Left lung (tissue), 10 donors: ENCODE data around the gene FAM168A. TPM values are rescaled to one million over a fixed set of nuclear protein-coding genes. Genes with fewer than 3 reads are reported as not detected.

Experiments
- ATAC-seq: fragments of 200-7000 bp; cut with Tn5 transposase; one replicate; pipeline ENCODE4 v1.9.1; 2020; ENCODE audit warnings: moderate library complexity
- DNase-seq, 4 donors: peaks; one replicate each; pipeline ENCODE4 v3.0.0-alpha.2; 2013 to 2020
- H3K27ac ChIP-seq, 2 donors: fragments of 200-600 bp; sonication (generic) in 1 of 2; one replicate each; pipeline versions ENCODE4 v1.5.0 to v1.8.0; 2020 to 2021
- H3K27me3 ChIP-seq, 2 donors: fragments of 200-600 bp; sonication (generic) in 1 of 2; one replicate each; pipeline versions ENCODE4 v1.5.0 to v1.8.0; 2020 to 2021
- H3K36me3 ChIP-seq, 2 donors: fragments of 200-600 bp; sonication (generic) in 1 of 2; one replicate each; pipeline versions ENCODE4 v1.5.0 to v1.8.0; 2020 to 2021
- H3K4me1 ChIP-seq, 2 donors: fragments of 200-600 bp; one replicate each; pipeline ENCODE4 v1.8.0; 2021
- H3K4me3 ChIP-seq, 2 donors: fragments of 200-600 bp; sonication (generic) in 1 of 2; one replicate each; pipeline versions ENCODE4 v1.5.0 to v1.8.0; 2020 to 2021; ENCODE audit warnings: mild to moderate bottlenecking in 1 of 2
- H3K9me3 ChIP-seq, 2 donors: fragments of 200-600 bp; sonication (generic) in 1 of 2; one replicate each; pipeline versions ENCODE4 v1.5.0 to v1.8.0; 2020 to 2021
- intact Hi-C, 2 donors: fragments of 100-400 bp; cut with DNase I; formaldehyde crosslinking; loops; one replicate each; pipeline versions ENCODE4 v1.11.2 to v1.14.2; 2022
- polyA plus RNA-seq, 6 donors: library from polyadenylated mRNA; unstranded; fragments of 120-200 nt; gene quantifications; one replicate each; pipeline ENCODE4 v1.2.1, GENCODE V29; 2013; ENCODE audit not compliant: insufficient read length in 6 of 6
- total RNA-seq, 2 donors: library from RNA; stranded (reverse); fragmentation: NEBNext Ultra II Directional; extraction: Animal tissue kit (Norgen Biotek cat#: 25700); gene quantifications; one replicate each; pipeline ENCODE4 v1.2.1, GENCODE V29; 2021
- TF ChIP-seq, protein P1 (sequence below), 2 donors: fragments of 200-600 bp; sonication (generic) in 1 of 2; IDR thresholded peaks; one replicate each; pipeline versions ENCODE4 v1.5.0 to v1.8.0; 2021; ENCODE audit warnings: antibody characterized with exemption in 2 of 2
- donor health status: DM: no; HTN: yes; CAD: no.
- donor health status: DM: no; HTN: no; CAD: no.

Gene FAM168A
- total and polyA plus RNA-seq, 8 donors: 28.2 to 43.9 (median 41.6) TPM

DNA sequence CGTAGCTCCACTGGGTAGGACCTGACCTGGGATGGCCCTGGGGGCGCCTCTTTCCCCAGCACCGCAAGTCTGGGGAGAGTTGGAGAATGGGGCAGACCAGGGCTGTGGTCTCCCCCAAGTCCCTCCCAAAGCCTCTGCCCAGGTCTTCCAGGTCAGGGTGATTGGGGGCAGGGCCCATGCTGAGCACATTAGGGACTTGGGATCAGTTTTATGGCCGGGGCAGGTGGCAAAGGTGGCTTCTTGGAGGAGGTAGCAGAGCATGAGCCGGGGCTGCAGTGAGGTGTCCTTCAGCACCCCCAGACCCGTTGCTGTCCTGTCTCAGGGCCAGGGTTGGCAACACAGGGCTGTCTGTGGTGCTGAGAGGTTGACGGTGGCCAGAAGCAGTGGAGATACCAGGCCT is 215.7 kb downstream of the FAM168A start:
- Histone ChIP-seq H3K27ac (peak overlapping the region in 1 of 2 donors; percentile 95), H3K4me1 (peaks cover 57 to 98% of the 10 kb centered on the region in 2 donors)
- TF ChIP-seq, protein P1, sequence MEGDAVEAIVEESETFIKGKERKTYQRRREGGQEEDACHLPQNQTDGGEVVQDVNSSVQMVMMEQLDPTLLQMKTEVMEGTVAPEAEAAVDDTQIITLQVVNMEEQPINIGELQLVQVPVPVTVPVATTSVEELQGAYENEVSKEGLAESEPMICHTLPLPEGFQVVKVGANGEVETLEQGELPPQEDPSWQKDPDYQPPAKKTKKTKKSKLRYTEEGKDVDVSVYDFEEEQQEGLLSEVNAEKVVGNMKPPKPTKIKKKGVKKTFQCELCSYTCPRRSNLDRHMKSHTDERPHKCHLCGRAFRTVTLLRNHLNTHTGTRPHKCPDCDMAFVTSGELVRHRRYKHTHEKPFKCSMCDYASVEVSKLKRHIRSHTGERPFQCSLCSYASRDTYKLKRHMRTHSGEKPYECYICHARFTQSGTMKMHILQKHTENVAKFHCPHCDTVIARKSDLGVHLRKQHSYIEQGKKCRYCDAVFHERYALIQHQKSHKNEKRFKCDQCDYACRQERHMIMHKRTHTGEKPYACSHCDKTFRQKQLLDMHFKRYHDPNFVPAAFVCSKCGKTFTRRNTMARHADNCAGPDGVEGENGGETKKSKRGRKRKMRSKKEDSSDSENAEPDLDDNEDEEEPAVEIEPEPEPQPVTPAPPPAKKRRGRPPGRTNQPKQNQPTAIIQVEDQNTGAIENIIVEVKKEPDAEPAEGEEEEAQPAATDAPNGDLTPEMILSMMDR (IDR thresholded peaks at IDR 0.05): no peak

DNA sequence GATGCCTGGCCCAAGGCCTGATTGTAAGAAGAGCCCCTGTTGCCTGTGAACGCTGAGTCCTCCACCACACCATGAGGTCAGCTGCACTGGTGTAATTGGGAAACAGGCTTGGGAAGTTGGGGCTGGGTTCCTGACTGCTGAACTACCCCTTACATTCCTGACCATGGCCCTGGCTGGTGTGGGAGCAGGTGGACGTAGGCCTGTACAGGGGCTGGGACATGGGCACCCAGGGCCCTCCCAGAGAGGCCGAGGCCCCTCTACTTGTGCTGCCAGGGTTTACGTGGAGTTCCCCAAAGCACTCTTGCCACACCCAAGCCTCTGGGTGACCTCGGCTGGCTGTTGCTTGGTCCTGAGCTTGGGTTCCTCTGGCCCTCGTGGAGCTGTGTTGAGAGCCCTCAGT is 216.3 kb downstream of the FAM168A start:
- peak overlapping the region in 1 of 2 donors; percentile 95 for H3K27ac ChIP-seq

More for the DNA sequence above, 215.7 kb downstream of the FAM168A start:
- DNase-seq: peak in 1 of 4 donors; percentile 49
- H3K4me3 ChIP-seq: peak overlapping the region in 1 of 2 donors; percentile 17
- H3K9me3 ChIP-seq: no peaks in the 10 kb centered on the region
- intact Hi-C loops: no loop called here
- ATAC-seq: no peak
- no peaks in the 10 kb centered on the region for H3K36me3 ChIP-seq
- no peaks in the 10 kb centered on the region for H3K27me3 ChIP-seq

DNA sequence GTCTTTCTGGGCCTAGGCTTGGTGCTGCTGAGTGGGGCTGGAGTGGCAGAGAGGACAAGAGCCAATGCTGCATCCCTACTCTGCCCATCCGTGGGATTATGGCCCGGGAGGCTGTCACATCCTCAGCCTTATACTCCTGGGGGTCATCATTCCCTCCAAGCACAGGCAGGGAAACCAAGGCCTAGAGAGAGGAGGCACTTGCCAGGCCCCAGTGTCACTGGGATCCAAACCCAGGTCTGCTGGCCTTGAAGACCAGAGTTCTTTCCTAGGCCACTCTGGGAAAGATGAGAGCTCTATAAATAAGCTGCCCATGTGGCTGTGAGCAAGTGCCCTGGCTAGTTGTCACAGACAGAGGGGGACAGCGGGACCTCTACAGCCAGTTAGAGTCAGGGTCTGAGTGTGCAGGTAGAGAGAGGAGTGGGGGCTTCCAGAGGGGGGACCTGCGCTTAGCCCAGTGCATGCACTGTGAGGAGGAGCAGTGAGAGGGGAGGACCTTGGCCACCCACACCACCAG is 217.0 kb downstream of the FAM168A start:
- intact Hi-C loops: no loop called here
- Histone ChIP-seq H3K27ac (peak overlapping the region in 1 of 2 donors; percentile 95), H3K4me1 (peaks cover 50 to 86% of the 10 kb centered on the region in 2 donors), H3K4me3 (peak overlapping the region in 1 of 2 donors; percentile 13), H3K27me3 (no peaks in the 10 kb centered on the region), H3K36me3 (no peaks in the 10 kb centered on the region), H3K9me3 (no peaks in the 10 kb centered on the region)
- ATAC-seq: no peak
- no peak for DNase-seq
- TF ChIP-seq, protein P1 (IDR thresholded peaks at IDR 0.05): no peak

More for the DNA sequence above, 216.3 kb downstream of the FAM168A start:
- H3K4me3 ChIP-seq: peak overlapping the region in 1 of 2 donors; percentile 17
- ATAC-seq (no peak), DNase-seq (peak in 1 of 4 donors; percentile 85)
- TF ChIP-seq, protein P1 (IDR thresholded peaks at IDR 0.05): no peak
- no peaks in the 10 kb centered on the region for H3K27me3 ChIP-seq
- H3K9me3 ChIP-seq: no peaks in the 10 kb centered on the region
- no peaks in the 10 kb centered on the region for H3K36me3 ChIP-seq
- peaks cover 56 to 92% of the 10 kb centered on the region in 2 donors for H3K4me1 ChIP-seq
- intact Hi-C loops: no loop called here

DNA sequence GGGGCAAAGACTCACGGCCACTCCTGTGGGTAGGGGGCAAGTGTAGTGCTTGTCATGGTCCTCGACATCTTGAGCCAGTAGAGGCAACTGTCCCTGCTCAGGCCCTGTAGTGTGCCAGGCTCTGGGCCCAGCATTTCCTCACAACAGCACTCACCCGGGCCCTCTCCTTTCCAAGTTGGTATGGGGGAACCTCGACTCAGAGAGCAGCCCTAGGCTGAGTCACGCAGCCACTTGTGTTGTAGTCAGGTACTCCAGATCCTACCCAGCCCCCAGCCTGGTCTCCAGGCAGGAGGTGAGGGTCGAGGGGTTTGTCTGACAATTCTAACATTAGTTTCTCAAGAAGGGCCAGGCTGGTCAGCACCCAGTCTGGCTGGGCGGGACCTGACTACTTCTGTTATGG is 217.6 kb downstream of the FAM168A start:
- Histone ChIP-seq H3K4me3 (peak overlapping the region in 1 of 2 donors; percentile 13), H3K27me3 (no peaks in the 10 kb centered on the region), H3K27ac (peak overlapping the region; percentile 37 to 95), H3K9me3 (no peaks in the 10 kb centered on the region), H3K36me3 (no peaks in the 10 kb centered on the region), H3K4me1 (peaks cover 43 to 85% of the 10 kb centered on the region in 2 donors)
- ATAC-seq (peak; percentile 13), DNase-seq (peak in 1 of 4 donors; percentile 74)
- TF ChIP-seq, protein P1 (IDR thresholded peaks at IDR 0.05): no peak
- intact Hi-C loops: no loop called here

DNA sequence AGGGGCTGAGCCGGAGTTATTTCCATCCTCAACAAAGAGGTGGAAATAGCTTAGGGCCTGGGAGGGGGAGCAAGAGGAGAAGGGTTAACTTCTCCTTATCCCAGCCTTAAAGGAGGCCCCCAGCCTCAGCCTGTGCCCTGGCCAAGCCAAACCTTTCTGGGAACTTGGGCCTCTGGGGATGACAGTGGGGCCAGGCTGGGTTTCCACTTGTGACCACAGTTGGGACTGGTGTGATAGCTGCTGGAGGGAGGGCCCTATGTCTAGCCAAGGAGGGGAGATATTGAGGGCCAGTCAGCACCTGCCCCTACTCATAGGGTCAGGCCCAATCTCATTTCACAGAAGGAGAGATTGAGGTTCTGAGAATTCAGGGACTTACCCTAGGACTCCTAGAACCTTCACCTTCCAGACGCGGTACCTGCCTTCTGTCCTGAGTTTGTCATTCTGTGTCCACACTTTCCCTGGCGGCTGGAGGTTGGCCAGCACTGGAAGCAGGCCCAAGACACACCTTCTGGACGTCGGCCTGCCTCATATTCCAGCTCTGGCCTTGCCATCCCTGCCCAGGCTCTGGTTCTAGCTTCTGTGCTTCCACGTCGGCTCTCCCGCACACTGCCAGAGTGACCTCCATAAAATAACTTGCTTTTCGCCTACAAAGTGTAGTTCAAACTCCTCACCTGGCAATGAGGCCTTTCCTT is 218.6 kb downstream of the FAM168A start:
- Histone ChIP-seq H3K4me3 (peak overlapping the region in 1 of 2 donors; percentile 72), H3K4me1 (peaks cover 37 to 75% of the 10 kb centered on the region in 2 donors), H3K36me3 (no peaks in the 10 kb centered on the region), H3K27ac (peak overlapping the region in 1 of 2 donors; percentile 95), H3K9me3 (no peaks in the 10 kb centered on the region), H3K27me3 (no peaks in the 10 kb centered on the region)
- peak; percentile 23 for ATAC-seq
- TF ChIP-seq, protein P1 (IDR thresholded peaks at IDR 0.05): no peak
- intact Hi-C loops: no loop called here
- peak in 1 of 4 donors; percentile 65 for DNase-seq
